Caco-2 (cell line): Measurements from ENCODE around the gene CNTN3. TPM values are rescaled to one million over a fixed set of nuclear protein-coding genes. Genes with fewer than 3 reads are reported as not detected.

Source experiments
- BruUV-seq: library from RNA; stranded (reverse); fragments of 400-500 nt; replicated peaks from 2 replicates; lab custom pipeline; 2021; lab: Mats Ljungman, UMichigan
- CTCF ChIA-PET: fragments of 300-600 bp; sonication (Branson Sonifier 250); formaldehyde crosslinking; loops from one replicate; lab custom pipeline; 2022; ENCODE audit warnings: antibody characterized with exemption; lab: Charles Lee
- POLR2A ChIA-PET: fragments of 300-600 bp; sonication (Branson Sonifier 250); formaldehyde crosslinking; loops from one replicate; lab custom pipeline; 2022; ENCODE audit warnings: antibody characterized with exemption; lab: Charles Lee
- DNase-seq, 2 experiments: peaks; one replicate each; pipeline versions ENCODE4 v3.0.0 to v3.0.0-alpha.2; 2020 to 2022
- H3K27me3 ChIP-seq: replicated peaks from 2 replicates; pipeline ENCODE4 v1.6.0; 2011; ENCODE audit warnings: low read length; ENCODE audit not compliant: control insufficient read depth, insufficient read depth
- H3K36me3 ChIP-seq: 2 replicates; pipeline ENCODE4 v1.5.1; 2011; ENCODE audit warnings: low read length; ENCODE audit not compliant: control insufficient read depth, insufficient read depth
- H3K4me1 ChIP-seq: fragments of 250-450 bp; sonication (Bioruptor Pico); 2 replicates; pipeline ENCODE4 v1.5.1; 2020; ENCODE audit warnings: mild to moderate bottlenecking
- H3K4me3 ChIP-seq: 2 replicates; pipeline ENCODE4 v1.5.1; 2011; ENCODE audit warnings: low read depth, mild to moderate bottlenecking, control low read depth, low read length
- H3K9me3 ChIP-seq: fragments of 250-450 bp; sonication (Bioruptor Pico); 2 replicates; pipeline ENCODE4 v1.5.1; 2020; ENCODE audit warnings: mild to moderate bottlenecking, moderate library complexity
- H3K27ac Mint-ChIP-seq: one replicate; pipeline ENCODE4 v1.8.0; 2022; ENCODE audit warnings: mixed read lengths; ENCODE audit not compliant: unreplicated experiment
- H3K27me3 Mint-ChIP-seq: one replicate; pipeline ENCODE4 v1.8.0; 2022; ENCODE audit warnings: mixed read lengths; ENCODE audit not compliant: insufficient read depth, unreplicated experiment
- H3K36me3 Mint-ChIP-seq: one replicate; pipeline ENCODE4 v1.8.0; 2022; ENCODE audit warnings: mild to moderate bottlenecking, mixed read lengths; ENCODE audit not compliant: insufficient read depth, unreplicated experiment
- H3K4me1 Mint-ChIP-seq: one replicate; pipeline ENCODE4 v1.8.0; 2022; ENCODE audit warnings: low read depth, mixed read lengths; ENCODE audit not compliant: unreplicated experiment
- H3K4me3 Mint-ChIP-seq: one replicate; pipeline ENCODE4 v1.8.0; 2022; ENCODE audit warnings: mild to moderate bottlenecking, moderate library complexity, mixed read lengths; ENCODE audit not compliant: unreplicated experiment
- H3K9me3 Mint-ChIP-seq: one replicate; pipeline ENCODE4 v1.8.0; 2022; ENCODE audit warnings: mixed read lengths; ENCODE audit not compliant: unreplicated experiment
- intact Hi-C: fragments of 100-400 bp; cut with micrococcal nuclease; formaldehyde crosslinking; loops from one replicate; pipeline ENCODE4 v1.10.0; 2022; ENCODE audit not compliant: unreplicated experiment
- total RNA-seq: library from RNA; stranded (reverse); gene quantifications from 2 replicates; pipeline ENCODE4 v1.2.3, GENCODE V29; 2022
- TF ChIP-seq, protein P1 (sequence below), 2 experiments: fragments of 200-600 bp in 1 of 2; IDR thresholded peaks; 1 replicate in 1 of 2; 2 replicates in 1 of 2; pipeline versions ENCODE4 v1.5.1 to v1.8.0; 2011 to 2022; ENCODE audit warnings: antibody characterized with exemption in 1 of 2, control low read depth in 1 of 2, inconsistent platforms in 1 of 2, low read depth in 1 of 2, low read length in 1 of 2, mild to moderate bottlenecking in 1 of 2, moderate library complexity in 1 of 2; ENCODE audit not compliant: insufficient read depth in 1 of 2, severe bottlenecking in 1 of 2, unreplicated experiment in 1 of 2

CNTN3 gene
- total RNA-seq, 1 experiment from 2014 or later: not detected

GRCh38 chr3:74646094-74646493 is 31.6 kb upstream of the CNTN3 start:
- no peak overlapping the region for H3K4me3 ChIP-seq
- Mint-ChIP-seq H3K4me1 (no peaks in the 10 kb centered on the region), H3K27ac (no peak overlapping the region), H3K9me3 (no peaks in the 10 kb centered on the region), H3K36me3 (no peaks in the 10 kb centered on the region), H3K27me3 (peaks cover 11% of the 10 kb centered on the region), H3K4me3 (no peak overlapping the region)
- CTCF ChIA-PET: no interaction called here
- no peaks in the 10 kb centered on the region for H3K4me1 ChIP-seq
- intact Hi-C loops: no loop called here
- DNase-seq: no peak
- H3K9me3 ChIP-seq: no peaks in the 10 kb centered on the region
- TF ChIP-seq, protein P1, sequence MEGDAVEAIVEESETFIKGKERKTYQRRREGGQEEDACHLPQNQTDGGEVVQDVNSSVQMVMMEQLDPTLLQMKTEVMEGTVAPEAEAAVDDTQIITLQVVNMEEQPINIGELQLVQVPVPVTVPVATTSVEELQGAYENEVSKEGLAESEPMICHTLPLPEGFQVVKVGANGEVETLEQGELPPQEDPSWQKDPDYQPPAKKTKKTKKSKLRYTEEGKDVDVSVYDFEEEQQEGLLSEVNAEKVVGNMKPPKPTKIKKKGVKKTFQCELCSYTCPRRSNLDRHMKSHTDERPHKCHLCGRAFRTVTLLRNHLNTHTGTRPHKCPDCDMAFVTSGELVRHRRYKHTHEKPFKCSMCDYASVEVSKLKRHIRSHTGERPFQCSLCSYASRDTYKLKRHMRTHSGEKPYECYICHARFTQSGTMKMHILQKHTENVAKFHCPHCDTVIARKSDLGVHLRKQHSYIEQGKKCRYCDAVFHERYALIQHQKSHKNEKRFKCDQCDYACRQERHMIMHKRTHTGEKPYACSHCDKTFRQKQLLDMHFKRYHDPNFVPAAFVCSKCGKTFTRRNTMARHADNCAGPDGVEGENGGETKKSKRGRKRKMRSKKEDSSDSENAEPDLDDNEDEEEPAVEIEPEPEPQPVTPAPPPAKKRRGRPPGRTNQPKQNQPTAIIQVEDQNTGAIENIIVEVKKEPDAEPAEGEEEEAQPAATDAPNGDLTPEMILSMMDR (IDR thresholded peaks at IDR 0.05; ENCODE audit: insufficient read depth in 1 of 2, low read depth in 1 of 2, low read length in 1 of 2, severe bottlenecking in 1 of 2, unreplicated experiment in 1 of 2): no peak
- POLR2A ChIA-PET: no interaction called here
- no peaks in the 10 kb centered on the region for H3K36me3 ChIP-seq
- no TSS peak for BruUV-seq
- H3K27me3 ChIP-seq: no peaks in the 10 kb centered on the region

GRCh38 chr3:74643636-74644035 is 29.2 kb upstream of the CNTN3 start:
- BruUV-seq: no TSS peak
- POLR2A ChIA-PET: no interaction called here

DNA sequence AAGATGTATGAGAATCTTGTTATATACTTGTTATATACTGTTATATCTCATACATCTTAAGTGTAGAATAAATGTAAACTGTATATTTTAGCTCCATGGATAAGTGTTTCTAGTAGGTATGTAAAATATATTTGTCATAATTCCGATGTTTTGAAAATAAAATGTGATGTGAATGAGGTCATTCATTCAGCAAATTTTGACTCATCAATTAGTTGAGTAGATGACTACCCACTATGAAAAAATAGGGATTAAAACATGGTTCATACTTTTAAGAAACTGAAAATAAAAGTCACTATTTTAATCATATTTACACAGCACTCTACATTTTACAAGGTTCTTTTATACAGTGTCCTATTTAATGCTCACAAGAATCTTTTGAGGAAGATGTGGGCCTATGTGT is 28.4 kb upstream of the CNTN3 start:
- no peaks in the 10 kb centered on the region for H3K9me3 Mint-ChIP-seq
- H3K4me3 Mint-ChIP-seq: no peak overlapping the region
- H3K4me1 Mint-ChIP-seq: no peaks in the 10 kb centered on the region
- no peaks in the 10 kb centered on the region for H3K36me3 ChIP-seq
- no peak overlapping the region for H3K4me3 ChIP-seq
- no peaks in the 10 kb centered on the region for H3K4me1 ChIP-seq
- CTCF ChIA-PET: no interaction called here
- no peaks in the 10 kb centered on the region for H3K36me3 Mint-ChIP-seq
- H3K27ac Mint-ChIP-seq: no peak overlapping the region
- BruUV-seq: no TSS peak
- POLR2A ChIA-PET: no interaction called here
- no peak for DNase-seq
- intact Hi-C loops: no loop called here
- TF ChIP-seq, protein P1 (IDR thresholded peaks at IDR 0.05; ENCODE audit: insufficient read depth in 1 of 2, low read depth in 1 of 2, low read length in 1 of 2, severe bottlenecking in 1 of 2, unreplicated experiment in 1 of 2): no peak
- no peaks in the 10 kb centered on the region for H3K9me3 ChIP-seq
- peaks cover 8% of the 10 kb centered on the region for H3K27me3 Mint-ChIP-seq
- no peaks in the 10 kb centered on the region for H3K27me3 ChIP-seq

More at GRCh38 chr3:74643636-74644035, 29.2 kb upstream of the CNTN3 start:
- TF ChIP-seq, protein P1 (IDR thresholded peaks at IDR 0.05; ENCODE audit: insufficient read depth in 1 of 2, low read depth in 1 of 2, low read length in 1 of 2, severe bottlenecking in 1 of 2, unreplicated experiment in 1 of 2): no peak
- H3K4me3 Mint-ChIP-seq: no peak overlapping the region
- H3K4me1 Mint-ChIP-seq: no peaks in the 10 kb centered on the region
- H3K27me3 Mint-ChIP-seq: peaks cover 11% of the 10 kb centered on the region
- intact Hi-C loops: no loop called here
- H3K9me3 ChIP-seq: no peaks in the 10 kb centered on the region
- CTCF ChIA-PET: no interaction called here
- no peak overlapping the region for H3K27ac Mint-ChIP-seq
- H3K4me1 ChIP-seq: no peaks in the 10 kb centered on the region
- H3K9me3 Mint-ChIP-seq: no peaks in the 10 kb centered on the region
- H3K4me3 ChIP-seq: no peak overlapping the region
- no peaks in the 10 kb centered on the region for H3K27me3 ChIP-seq
- no peak for DNase-seq
- no peaks in the 10 kb centered on the region for H3K36me3 ChIP-seq
- no peaks in the 10 kb centered on the region for H3K36me3 Mint-ChIP-seq
